Hematopoietic multipotent progenitor cell treated with erythropoietin and hydrocortisone succinate and interleukin-3 and kit ligand, for 4 days (in vitro differentiated cells): ENCODE measurements around the gene GLI3.

ENCODE experiments used
- DNase-seq: peaks from one replicate; pipeline ENCODE4 v3.0.0-alpha.2; 2015

Gene GLI3

GRCh38 chr7:41912851-41913567 lies 324.0 kb downstream of the GLI3 start:
- no peak for DNase-seq

- DNase-seq = no peak
Observed at GRCh38 chr7:41912426-41912825, 324.6 kb downstream of the GLI3 start.

- no peak for DNase-seq
Observed at GRCh38 chr7:41911792-41912191, 325.2 kb downstream of the GLI3 start.
